COLO829 (cell line): ENCODE results near the gene TRIL.

ENCODE experiments used
- DNase-seq: peaks from one replicate; pipeline ENCODE4 v3.0.0; 2012; ENCODE audit warnings: low spot score

Gene TRIL

DNA sequence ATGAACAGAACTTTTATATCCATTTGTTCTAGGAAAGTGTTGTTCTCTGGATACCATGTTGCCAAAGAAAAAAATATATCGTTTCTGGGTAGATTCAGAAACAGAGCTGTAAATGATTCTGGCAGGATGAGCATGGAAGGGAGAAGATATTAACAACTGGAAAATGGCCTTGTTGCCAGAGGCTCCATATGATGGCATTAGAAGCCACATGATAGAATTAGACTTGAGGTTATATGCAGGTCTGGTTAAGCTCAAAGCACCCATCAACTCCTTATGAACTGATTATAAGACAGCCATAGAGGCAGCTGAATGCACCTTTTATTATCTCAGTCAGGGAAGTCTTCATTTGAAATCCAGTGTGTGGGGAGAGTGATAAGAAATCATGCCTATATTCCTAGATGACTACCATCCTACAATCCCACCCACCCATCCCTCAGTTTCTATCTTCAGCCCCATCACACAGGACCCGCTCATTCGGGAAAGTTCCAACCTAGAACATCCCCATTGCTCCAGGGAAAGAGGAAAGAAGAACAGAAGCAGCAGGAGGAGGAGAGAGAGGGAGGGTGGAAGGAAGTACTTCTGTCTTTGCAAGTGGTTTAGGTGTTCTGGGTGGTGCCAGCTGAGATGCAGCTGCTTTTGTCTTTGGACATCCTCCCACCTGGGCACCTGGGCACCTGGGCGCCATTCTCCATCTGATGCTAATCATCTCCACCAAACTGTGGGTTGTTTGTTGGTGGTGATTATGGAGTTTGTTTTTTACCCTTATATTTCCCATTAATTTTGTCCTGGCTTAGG is 25.5 kb upstream of the TRIL start:
- DNase-seq = no peak

DNA sequence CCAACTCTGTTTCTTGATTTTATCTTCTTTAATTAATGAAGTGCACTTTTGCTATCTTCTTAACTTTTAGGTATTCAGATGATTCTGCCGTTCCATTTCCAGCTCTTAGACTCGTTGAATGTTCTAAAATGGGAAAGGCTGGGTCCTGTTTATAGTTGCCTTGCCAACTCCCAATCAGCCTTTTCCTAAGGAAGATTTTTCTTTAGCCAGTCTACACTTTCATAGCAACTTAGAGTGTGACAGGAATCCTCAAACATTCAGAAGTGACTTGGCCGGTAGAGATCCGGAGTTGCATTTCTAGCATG is 23.0 kb upstream of the TRIL start:
- no peak for DNase-seq

DNA sequence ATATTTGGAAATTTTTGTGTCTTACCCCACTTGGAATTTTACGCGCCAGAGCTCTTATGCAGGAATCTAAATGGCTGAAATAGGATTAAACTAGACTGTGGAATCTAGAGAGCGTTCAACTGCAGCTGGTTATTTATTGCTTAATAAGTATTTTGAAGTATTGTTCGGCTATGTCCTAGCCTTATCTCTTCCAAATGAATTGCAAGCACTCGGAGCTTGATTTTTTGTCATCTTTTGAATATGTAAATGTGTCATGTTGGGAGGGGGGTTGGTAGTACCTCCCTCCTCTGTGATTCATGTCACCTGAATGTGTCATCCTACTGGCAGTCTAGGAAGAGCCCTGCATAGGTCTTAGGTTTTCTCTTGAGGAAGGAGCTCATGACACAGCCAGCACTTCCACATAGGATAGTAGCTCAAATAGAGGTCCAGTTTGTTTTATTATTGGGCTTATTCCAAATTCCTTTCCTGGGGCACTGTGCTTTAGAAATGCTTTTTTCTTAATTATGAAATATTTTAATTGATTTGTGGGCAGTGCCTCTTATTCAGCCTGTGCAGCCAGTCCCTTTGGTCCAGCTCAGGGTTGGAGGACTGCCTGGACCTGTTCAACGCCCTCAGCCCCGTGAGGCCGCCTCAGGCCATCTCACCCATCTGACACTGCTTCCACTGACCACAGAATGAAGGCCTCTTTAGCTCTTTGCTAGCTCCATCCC is 22.5 kb upstream of the TRIL start:
- no peak for DNase-seq

DNA sequence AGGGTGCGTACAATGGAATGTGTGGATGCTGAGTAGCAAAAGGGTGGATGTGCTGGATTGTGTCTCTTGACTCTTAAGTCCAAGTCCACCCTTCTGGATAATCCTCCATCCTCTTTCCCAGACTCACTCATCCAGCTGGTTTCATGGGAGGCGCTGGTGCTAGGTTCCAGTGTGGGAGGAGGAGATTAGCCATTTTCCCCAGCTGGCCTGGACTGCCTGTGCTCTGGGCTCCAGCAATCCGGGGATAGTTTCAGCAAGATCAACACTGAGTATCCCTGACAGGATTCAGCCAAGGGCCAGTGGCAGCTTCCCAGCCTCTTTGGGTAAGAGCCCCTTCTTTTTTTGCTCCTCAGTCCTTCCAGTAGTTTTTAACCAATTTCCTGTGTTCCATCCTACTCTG is 21.6 kb upstream of the TRIL start:
- DNase-seq = no peak

DNA sequence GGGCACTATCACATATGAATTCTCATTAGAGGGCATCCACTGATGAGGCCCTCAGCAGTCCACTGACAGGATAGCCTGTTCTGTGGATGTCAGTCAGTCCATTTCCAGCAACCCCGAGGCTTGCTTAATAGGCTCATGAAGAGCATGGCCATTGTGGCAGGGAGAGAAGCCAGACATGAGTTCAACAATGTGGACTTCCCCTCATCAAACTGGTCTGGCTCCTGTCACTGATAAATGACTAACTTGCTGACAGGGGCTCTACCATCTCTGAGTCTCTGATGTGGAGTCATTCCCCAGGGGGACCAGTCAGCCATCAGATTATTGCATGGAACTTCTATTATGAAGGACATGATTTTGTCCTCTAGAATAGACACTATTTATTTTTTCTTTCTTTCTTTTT is 19.8 kb upstream of the TRIL start:
- no peak for DNase-seq

DNA sequence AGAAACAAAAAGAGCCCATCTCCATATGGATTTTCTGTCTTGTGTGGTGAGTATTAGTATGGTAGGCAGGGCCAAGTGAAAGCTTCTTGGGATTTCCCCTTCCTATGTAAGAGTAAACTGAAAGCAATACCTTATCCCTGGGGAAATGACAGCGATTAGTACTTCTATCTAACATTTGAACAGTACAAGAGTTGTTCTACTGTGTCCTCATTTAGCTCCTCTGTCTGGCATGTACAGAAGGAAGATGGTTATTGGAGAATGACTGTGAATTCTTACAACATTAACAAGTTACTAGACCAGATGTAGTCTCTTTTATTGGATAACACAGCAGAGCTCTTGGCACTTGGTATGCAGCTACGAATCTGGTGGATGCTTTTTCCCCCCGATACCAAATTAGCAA is 17.9 kb upstream of the TRIL start:
- DNase-seq = no peak

DNA sequence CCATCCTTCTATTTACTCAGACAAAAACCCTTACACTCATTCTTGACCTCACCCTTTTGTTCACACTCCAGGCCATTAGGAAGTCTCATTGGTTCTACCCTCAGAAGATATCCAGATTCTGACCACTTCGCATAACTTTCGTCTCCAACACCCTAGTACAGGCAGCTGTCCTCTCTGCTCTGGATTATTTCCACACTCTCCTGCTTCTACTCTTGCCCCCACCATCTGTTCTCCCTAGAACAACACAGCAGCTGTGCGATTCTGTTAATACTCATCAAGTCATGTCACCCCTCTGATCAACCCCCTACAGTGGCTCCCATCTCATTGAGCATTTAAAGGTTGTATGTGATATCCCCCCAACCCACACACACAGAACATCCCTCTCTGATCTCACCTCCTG is 15.5 kb upstream of the TRIL start:
- DNase-seq = no peak

DNA sequence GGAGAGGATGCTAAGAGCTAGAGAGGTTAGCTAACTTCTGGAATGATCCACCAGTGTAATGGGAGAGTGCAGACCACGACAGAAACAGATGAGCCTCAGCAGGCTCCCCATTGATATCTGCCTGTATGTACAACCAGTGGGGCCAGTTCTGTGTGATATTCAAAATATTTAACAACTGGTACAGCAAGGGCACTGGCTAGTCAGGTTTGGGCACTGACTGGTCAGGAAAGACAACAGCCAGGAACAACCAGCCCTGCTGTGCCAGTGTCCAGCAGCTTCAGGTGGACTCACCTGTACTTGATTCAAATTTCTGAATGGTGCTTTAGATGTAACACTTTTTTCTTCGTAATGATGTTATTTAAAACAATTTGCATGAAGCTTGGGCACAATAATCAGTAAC is 5.9 kb upstream of the TRIL start:
- DNase-seq = no peak

DNA sequence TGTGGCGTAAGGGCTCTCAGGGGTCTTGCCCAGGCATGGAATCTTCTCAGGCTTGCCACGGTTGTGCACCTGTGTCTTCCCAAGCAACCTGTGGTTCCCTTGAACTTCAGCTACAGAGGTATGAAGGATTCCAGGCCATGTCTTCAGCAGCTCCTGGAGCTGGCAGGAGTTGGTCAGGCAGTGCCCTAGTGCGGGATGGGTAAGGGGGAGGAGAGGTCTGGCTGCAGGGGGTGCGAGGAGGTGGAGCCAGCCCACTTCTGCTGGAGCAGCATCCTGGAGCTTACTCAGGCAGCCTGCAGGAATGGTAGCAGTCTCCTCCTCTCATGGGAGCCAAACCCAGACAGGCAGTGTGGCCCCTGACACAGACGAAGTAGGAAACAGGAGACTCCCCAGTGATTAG is 3.8 kb upstream of the TRIL start:
- no peak for DNase-seq

DNA sequence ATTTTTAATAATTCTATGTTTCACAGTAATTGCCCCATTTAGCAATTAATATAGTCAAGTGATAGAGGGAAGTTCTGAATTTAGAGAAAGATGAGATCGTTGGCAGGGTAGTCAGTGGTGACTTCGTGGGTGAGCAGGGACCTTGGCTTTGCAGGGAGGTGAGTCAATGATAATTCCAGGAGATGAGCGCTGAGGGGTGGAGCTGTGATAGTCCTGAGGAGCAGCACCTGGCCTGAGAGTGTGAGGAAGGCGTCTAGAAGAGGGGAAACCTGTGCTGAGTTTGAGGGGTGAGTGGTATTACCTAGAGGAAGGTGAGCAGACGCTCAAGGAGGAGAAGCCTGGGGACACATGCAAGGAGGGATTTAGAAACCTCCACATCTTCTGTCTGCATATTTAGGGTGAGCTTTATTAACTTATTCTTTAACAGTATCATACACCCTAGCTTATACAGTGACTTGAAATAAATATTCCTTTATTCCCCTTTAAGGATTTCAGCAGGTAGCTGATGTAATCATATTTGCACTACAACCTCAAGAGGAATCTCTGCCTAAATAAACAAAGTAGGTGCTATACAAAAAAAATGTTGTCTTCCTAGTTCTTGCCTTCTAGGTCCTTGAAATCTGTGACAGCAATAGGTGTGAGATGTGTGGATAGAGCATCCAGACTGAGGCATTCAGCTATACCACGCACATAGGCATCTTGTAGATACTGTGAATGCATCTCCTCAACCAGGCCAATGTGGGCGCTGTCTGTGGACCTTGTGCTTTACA is 2.1 kb upstream of the TRIL start:
- no peak for DNase-seq

DNA sequence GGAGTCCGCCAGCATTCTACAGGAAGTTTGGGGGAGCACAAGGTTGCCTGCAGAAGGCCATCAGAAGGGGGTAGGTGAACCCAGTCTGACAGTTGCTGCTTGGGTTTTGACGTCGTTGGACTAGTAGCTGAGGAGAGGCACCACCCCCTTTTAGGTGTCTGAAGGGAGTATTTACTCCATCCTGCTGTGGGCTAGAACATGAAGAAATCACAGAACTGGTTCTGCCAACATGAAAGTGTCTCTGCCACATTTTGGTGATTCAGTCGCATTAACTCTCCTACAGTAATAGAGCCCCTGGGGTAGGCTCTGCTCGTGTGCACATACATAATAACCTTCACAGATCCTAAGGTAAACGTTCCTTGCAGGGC is 834 bp upstream of the TRIL start:
- no peak for DNase-seq

DNA sequence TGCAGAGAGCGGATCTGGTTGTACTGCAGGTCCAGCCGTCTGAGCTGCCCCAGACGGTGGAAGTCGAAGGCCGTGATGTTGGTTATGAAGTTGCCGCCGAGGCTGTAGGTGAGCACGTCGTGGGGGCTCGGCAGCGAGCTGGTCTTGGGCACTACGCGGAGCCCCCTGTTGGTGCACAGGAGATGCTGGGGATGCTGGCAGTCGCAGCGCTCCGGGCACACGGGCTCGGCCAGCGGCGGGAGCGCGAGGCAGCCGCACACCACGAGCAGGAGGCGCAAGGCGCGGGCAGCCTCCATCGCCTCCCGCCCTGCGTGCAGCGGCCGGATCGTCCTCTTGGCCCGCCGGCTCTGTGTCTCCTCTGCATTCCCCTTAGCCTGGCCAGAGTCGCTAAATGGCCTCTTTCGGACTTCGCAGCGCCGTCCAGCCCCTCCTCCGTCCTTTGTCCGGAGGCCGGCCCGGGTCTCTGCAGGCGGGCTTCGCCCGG is 337 bp downstream of the TRIL start:
- DNase-seq = no peak

DNA sequence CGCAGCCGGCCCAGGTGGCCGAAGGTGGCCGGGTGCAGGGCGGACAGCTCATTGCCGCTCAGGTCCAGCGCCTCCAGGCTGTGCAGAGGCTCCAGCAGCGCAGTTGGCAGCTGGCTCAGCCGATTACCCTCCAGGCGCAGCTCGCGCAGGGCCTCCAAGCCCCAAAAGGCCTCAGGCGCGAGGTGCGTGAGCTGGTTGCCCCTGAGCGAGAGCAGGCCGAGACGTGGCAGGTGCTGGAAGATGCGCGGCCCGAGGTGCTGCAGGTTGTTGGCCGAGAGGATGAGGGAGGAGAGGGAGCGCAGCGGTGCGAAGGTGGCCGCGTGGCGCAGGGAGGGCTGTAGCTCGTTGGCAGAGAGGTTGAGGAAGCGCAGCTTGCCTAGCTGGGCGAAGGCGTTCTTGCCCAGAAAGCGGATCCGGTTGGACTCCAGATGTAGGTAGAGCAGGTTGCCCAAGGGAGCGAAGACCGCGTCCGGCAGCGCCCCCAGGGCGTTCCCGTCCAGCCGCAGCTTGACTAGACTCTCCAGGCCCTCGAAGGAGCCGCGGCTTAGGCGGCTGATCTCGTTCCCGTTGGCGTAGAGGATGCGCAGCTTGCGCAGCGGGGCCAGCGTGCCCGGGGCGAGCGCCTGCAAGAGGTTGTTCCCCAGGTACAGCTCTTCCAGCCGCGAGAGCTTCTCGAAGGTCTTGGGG is 923 bp downstream of the TRIL start:
- no peak for DNase-seq

DNA sequence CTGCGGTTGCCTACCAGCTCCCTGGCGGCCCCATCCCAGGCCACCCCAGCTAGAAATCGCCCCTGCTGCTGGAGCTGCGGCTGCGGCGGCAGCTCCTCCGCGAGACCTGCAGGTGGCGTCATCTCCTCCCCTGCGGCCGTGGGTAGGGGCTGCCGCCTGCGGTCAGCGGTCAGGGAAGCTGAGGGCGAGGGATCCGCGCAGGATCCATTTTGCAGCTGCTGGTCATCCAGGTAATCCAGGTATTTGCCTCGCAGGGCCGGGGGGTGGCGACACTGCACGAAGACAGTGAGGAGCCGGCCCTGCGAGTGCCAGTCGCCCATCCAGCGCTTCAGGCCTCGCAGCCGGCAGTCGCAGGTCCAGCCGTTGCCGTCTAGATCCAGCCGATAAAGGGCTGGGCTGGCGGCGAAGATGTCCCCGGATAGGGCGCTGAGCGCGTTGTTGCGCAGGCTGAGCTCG is 1.5 kb downstream of the TRIL start:
- DNase-seq = peak; percentile 40

DNA sequence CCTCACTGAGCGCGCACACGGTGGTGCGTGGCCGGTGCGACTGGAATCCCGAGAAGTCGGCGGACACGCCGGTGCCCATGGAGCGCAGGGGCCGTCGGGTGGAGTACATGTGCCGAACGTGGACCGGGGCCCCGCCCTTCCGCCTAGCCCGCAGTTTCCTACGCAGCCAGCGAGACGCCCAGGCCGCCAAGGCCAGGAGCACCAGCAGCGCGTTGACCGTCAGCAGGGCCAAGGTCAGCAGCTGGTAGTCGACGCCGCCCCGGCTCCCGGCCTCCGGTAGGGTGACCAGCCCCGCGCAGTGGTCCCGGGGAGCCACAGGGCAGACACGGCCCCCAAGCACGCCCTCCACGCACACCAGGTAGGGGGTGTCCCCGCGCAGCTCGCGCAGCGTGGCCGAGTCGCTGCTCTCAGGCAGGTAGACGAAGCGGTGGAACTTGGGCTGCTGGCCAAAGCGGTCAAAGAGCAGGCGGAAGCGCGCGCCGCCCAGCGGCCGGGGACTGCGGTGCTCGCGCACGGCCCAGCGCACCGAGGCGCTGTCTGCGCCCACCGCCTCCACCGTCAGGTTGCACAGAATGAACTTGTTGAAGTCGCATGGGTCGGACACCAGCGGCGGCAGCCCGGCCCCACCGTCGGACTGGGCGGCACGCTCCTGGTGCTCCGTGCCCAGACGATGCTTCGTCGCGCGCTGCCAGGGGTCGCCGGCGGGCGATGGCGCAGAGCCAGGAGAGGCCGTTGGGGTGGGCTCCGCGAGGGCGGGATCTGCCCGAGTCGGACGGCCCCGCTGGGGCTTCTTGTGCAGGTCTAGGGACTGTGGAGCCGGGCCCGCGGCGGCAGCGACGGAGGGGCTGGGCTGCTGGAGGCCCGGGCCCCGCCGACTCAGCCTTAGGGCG is 2.2 kb downstream of the TRIL start:
- DNase-seq = peak; percentile 32

DNA sequence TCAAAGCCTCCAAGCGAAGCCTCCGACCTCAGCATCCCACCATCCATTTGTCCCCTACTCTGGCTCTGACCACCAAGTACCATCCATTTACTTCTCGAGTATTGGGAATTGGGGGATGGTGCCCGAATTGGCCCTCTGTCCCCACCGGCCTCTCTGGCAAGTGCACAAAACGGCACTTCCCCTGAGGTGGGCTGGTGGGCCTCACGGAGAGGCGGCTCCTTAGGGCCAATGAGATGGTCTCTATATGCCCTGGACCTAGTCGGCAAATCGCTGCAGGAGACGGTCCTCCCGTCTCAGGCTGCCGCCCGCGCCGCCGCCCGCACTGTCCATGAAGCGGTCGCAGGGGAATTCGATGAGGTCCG is 2.8 kb downstream of the TRIL start:
- DNase-seq = no peak

DNA sequence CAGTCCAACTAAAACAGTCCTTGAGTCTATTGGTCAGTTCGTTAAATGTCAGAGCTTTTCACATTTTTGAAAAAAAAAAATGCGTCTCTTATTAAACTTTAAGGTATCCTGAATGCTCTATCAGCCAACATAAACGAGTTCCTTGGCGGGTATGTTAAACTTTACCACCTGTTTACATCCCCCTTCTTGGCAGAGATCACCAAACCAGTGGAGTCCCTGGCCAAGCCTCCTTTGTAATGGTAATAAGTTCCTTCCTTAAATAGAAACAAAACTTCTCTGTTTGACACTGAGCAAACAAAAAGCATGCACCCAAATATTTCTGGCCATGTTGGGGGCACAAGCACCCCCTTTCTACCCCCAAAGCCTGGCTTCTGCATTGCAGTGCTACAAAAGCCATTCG is 3.2 kb downstream of the TRIL start:
- no peak for DNase-seq

DNA sequence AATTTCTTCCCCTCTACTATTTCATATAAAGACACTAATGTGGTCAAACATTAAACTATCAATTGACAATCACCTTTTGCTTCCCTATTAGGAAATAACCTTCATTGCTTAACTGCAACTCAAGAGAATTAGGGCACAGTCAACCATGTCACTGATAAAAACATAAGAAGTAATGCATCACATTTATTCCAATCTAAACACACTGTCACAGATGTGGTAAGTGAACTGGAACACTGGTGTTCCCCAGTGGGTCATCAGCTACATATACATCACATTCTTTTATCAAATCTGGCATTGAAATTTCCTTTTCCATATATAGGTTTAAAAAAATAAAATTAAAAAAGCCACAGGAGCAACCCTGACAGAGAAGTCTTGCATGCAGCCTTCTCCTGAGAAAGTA is 3.7 kb downstream of the TRIL start:
- DNase-seq = no peak

DNA sequence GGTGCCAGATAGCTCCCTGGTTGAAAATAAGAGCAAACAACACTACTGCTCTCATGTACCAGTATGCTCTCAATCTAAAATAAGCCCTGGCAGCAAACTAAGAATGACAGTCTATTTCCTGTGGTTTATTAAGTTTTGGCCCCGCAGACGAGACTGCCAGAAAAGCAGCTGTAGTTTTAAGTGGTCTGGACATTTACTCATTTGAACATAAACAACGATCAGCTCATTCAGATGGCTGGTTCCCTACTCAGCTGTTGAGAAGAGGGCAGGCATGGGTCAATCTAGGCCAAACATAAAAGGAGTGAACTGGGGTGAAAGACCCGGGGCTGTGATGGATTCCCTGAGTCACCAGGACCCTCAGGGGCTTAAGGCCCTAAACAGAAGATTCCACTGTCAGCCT is 4.5 kb downstream of the TRIL start:
- peak; percentile 60 for DNase-seq

DNA sequence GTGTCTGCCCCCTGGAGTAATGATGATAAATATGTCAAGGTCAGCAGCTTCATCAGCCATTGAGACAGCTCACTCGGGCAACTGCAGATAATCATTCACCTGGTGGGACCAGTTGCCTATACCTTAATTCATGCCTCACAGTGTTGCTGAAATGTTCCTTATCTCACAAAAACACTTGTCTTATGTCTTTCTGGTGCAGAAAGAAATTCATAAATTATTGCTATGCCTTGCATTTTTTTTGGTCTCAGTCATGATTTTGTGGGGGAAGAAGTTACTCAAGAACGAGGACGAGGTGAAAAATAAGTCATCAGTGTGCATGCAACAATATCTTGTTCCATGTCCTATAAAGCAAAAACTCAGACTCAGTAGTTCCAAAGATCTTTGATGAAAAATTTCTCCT is 16.0 kb downstream of the TRIL start:
- DNase-seq = no peak

DNA sequence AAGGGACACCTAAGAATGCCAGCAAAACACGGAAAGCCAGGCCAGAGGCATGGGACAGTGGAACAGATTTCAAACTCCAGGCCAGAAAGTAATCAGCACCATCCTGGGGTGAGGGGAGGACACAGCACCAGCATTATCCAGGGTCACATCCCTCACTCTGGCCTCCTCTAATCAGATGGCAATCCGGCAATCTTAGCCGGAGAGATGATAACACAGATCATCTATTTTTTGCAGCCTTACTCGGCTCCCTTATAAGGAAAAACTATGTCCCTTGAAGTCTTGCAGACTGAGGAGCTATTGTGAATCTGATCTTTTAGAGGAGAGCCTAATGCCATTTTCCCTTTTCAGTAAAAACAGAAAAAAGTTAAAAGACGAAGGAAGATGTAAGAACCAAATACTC is 16.5 kb downstream of the TRIL start:
- DNase-seq = peak; percentile 55
